ENCODE measurements around the gene MYH11.

MYH11 gene

DNA sequence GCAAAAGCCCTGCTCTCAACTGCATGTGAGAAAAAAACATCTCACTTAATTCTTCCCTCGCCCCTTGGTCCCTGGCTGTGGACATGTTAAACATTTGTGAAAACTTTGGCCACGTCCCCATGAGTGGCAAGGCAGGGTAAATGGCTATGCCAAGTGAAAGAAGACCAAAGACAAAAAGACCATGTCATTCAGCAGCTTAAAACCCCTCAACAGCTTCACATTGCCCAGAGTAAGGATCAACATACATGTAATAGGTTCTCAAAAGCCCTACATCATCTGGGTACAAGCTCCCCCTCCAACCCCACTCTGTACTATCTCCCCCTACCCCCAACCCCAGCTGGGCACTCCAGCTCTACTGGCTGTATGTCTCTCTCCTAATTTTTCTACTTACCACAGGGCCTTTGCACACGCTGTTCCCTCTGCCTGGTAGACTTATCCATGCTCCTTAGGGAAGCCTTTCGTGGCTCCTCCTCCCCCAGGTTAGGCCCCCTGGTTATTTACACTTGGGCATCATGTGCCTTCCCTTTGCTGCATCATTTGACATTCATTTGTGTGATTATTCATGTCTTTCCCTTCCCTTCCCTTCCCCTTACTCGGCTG lies 131.1 kb downstream of the MYH11 start:
- DNase-seq = no peak
- Histone ChIP-seq H3K27me3 (ENCODE audit: insufficient read depth, low read depth, severe bottlenecking) (no peaks in the 10 kb centered on the region), H3K36me3 (peaks cover 12% of the 10 kb centered on the region), H3K27ac (no peak overlapping the region), H3K4me3 (ENCODE audit: low read depth, low read length) (no peak overlapping the region), H3K9me3 (ENCODE audit: severe bottlenecking) (no peaks in the 10 kb centered on the region)
- TF ChIP-seq, protein P1, sequence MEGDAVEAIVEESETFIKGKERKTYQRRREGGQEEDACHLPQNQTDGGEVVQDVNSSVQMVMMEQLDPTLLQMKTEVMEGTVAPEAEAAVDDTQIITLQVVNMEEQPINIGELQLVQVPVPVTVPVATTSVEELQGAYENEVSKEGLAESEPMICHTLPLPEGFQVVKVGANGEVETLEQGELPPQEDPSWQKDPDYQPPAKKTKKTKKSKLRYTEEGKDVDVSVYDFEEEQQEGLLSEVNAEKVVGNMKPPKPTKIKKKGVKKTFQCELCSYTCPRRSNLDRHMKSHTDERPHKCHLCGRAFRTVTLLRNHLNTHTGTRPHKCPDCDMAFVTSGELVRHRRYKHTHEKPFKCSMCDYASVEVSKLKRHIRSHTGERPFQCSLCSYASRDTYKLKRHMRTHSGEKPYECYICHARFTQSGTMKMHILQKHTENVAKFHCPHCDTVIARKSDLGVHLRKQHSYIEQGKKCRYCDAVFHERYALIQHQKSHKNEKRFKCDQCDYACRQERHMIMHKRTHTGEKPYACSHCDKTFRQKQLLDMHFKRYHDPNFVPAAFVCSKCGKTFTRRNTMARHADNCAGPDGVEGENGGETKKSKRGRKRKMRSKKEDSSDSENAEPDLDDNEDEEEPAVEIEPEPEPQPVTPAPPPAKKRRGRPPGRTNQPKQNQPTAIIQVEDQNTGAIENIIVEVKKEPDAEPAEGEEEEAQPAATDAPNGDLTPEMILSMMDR (IDR thresholded peaks at IDR 0.05; ENCODE audit: low read depth, low read length) = no peak

DNA sequence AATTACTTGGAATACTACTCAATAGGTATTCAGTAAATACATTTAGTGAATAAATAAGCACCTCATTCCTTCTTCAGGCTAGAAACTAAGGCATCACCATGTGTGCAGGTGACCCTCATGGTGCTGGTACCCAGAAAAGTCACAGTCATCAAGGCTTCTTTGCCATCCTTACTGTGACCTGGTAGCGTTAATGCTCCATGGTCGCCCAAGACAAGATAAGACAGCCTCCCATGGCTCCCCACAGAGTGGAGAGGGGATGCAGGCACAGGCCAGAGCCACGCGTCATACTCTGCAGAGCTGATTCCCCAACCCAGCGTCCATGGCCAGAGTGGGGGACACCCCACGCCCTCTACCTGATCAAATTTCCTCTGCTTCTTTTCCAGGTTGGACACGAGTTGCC lies 133.0 kb downstream of the MYH11 start:
- Histone ChIP-seq H3K9me3 (ENCODE audit: severe bottlenecking) (no peaks in the 10 kb centered on the region), H3K4me3 (ENCODE audit: low read depth, low read length) (no peak overlapping the region), H3K27ac (no peak overlapping the region), H3K36me3 (peaks cover 12% of the 10 kb centered on the region), H3K27me3 (ENCODE audit: insufficient read depth, low read depth, severe bottlenecking) (no peaks in the 10 kb centered on the region)
- TF ChIP-seq, protein P1 (IDR thresholded peaks at IDR 0.05; ENCODE audit: low read depth, low read length) = no peak
- DNase-seq = no peak

DNA sequence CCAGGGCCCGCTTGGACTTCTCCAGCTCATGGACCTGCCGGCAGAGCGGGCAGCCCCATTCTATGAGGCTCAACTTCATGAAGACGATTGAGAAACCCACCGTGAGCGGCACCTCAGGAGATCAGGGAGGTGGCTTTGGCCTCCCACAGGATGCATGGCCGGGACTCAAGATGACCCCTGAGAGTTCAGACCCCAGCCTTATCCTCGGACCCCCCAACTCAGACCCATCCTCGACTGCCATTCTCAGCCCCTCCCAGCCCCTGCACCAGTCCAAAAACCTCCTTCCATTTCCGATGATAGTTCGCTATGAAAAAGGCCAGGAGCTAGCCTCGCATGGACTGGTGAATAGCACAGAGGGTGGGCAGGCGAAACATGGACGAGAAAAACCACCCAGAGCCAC lies 135.8 kb downstream of the MYH11 start:
- H3K4me3 ChIP-seq (ENCODE audit: low read depth, low read length) = no peak overlapping the region
- peaks cover 12% of the 10 kb centered on the region for H3K36me3 ChIP-seq
- TF ChIP-seq, protein P1 (IDR thresholded peaks at IDR 0.05; ENCODE audit: low read depth, low read length) = no peak
- DNase-seq = no peak
- no peaks in the 10 kb centered on the region for H3K27me3 ChIP-seq (ENCODE audit: insufficient read depth, low read depth, severe bottlenecking)
- no peak overlapping the region for H3K27ac ChIP-seq
- no peaks in the 10 kb centered on the region for H3K9me3 ChIP-seq (ENCODE audit: severe bottlenecking)

DNA sequence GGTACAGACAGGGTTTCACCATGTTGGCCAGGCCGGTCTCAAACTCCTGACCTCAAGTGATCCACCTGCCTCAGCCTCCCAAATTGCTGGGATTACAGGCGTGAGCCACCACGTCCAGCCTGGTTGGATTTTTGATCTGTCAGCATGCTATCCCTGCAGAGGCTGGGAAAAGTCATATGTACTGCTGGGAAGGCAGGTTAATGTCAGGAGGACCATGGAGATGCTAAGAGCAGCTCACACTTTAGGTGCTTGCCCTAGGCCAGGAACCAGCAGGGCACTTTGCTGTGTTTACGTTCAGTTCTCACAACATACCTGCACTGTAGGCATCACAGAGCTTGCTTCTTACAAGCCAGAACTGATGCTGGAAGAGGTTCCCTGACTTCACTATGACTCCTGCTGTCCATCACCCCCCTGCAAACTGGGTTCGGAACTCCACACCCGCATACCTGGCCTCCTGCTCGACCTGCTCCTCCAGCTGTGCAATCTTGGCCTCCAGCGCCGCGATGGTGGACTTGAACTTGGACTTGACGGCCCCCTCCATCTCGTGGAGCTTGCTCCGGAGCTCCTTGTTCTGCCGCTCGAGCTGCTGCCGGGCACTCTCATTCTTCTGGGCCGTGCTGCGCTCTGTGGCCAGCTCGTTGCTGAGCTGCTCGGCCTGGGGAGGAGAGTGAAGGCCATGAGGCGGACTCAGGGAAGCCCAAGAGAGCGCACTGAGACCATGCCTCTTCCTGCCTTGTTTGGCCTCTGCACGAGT lies 140.0 kb downstream of the MYH11 start:
- H3K27ac ChIP-seq = no peak overlapping the region
- DNase-seq = no peak
- H3K36me3 ChIP-seq = no peaks in the 10 kb centered on the region; the same call in 1 of the 2 replicates
- H3K9me3 ChIP-seq (ENCODE audit: severe bottlenecking) = no peaks in the 10 kb centered on the region
- no peak overlapping the region for H3K4me3 ChIP-seq (ENCODE audit: low read depth, low read length)
- TF ChIP-seq, protein P1 (IDR thresholded peaks at IDR 0.05; ENCODE audit: low read depth, low read length) = no peak
- H3K27me3 ChIP-seq (ENCODE audit: insufficient read depth, low read depth, severe bottlenecking) = no peaks in the 10 kb centered on the region

DNA sequence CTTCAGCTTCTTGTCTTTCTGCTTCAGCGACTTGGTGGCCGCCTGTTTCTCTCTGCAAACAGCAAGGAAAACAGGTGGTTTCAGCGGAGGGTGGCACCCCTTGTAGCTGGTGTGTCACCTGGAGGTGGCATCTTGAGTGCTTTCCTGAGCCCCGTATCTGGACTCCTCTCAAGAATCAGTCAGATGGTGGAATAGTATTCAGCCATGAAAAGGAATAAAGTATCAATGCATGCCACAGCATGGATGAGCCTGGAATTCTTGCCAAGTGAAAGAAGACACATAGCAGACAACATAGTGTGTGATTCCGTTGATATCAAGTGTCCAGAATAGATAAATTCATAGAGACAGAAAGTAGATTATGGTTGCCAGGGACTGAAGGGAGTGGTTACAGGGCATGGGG lies 141.6 kb downstream of the MYH11 start:
- Histone ChIP-seq H3K4me3 (ENCODE audit: low read depth, low read length) (no peak overlapping the region), H3K27ac (no peak overlapping the region), H3K27me3 (ENCODE audit: insufficient read depth, low read depth, severe bottlenecking) (no peaks in the 10 kb centered on the region), H3K36me3 (no peaks in the 10 kb centered on the region; the same call in 1 of the 2 replicates), H3K9me3 (ENCODE audit: severe bottlenecking) (no peaks in the 10 kb centered on the region)
- DNase-seq = no peak
- TF ChIP-seq, protein P1 (IDR thresholded peaks at IDR 0.05; ENCODE audit: low read depth, low read length) = no peak

Measured in WERI-Rb-1 (cell line).